K562 (cell line): ENCODE data around the gene SIGLEC5. TPM values are rescaled to one million over a fixed set of nuclear protein-coding genes. Genes with fewer than 3 reads are reported as not detected.

Source experiments
- ATAC-seq: fragments of 200-7000 bp; cut with Tn5 transposase; 3 replicates; pipeline ENCODE4 v1.9.1; 2020; ENCODE audit warnings: moderate library complexity
- BruUV-seq: library from RNA; stranded (reverse); fragments of 400-500 nt; replicated peaks from 2 replicates; lab custom pipeline; 2021; lab: Mats Ljungman, UMichigan
- CTCF ChIA-PET: fragments of 300-600 bp; formaldehyde crosslinking; extraction: SDS; loops from one replicate; lab custom pipeline; 2021; ENCODE audit warnings: low intra/inter-chr PET ratio; lab: Yijun Ruan, JAX
- POLR2A ChIA-PET: fragments of 300-600, 350-650 bp; sonication (Branson Sonifier 250); formaldehyde crosslinking; extraction: SDS; loops from one replicate; lab custom pipeline; 2021; ENCODE audit warnings: antibody characterized with exemption, inconsistent platforms; lab: Yijun Ruan, JAX
- DNase-seq, 4 experiments: peaks; one replicate each; pipeline versions ENCODE4 v3.0.0 to v3.0.0-alpha.2; 2011 to 2018; ENCODE audit warnings: low spot score in 3 of 4, mixed read lengths in 3 of 4; ENCODE audit errors: extremely low read depth in 1 of 4
- FAIRE-seq: peaks from 2 replicates; lab custom pipeline; 2011; peaks lifted over from hg19 to GRCh38; lab: Jason Lieb, UNC
- H2AFZ ChIP-seq: 2 replicates; pipeline ENCODE4 v1.6.0; 2011; ENCODE audit warnings: low read depth, low read length, control low read depth, inconsistent platforms
- H3K27ac ChIP-seq: fragments of 200-600 bp; 3 replicates; pipeline ENCODE4 v1.8.0; 2011; ENCODE audit warnings: low read depth, mild to moderate bottlenecking, control low read depth, inconsistent platforms, low read length, moderate library complexity, mixed read lengths; ENCODE audit errors: extremely low read depth
- H3K27me3 ChIP-seq, 2 experiments: fragments of 300-600 bp in 1 of 2; 2 replicates in 1 of 2; 3 replicates in 1 of 2; pipeline versions ENCODE4 v1.6.0 to v1.8.0; 2011; ENCODE audit warnings: inconsistent platforms in 2 of 2, low read length in 2 of 2, mild to moderate bottlenecking in 1 of 2, mixed read lengths in 1 of 2, moderate library complexity in 1 of 2; ENCODE audit not compliant: control insufficient read depth in 2 of 2, insufficient read depth in 2 of 2
- H3K36me3 ChIP-seq: fragments of 300-600 bp; 3 replicates; pipeline ENCODE4 v1.8.0; 2011; ENCODE audit warnings: mild to moderate bottlenecking, low read length, inconsistent platforms; ENCODE audit not compliant: control insufficient read depth, insufficient read depth
- H3K4me1 ChIP-seq, 2 experiments: fragments of 200-600 bp in 1 of 2; replicated peaks in 1 of 2; 2 replicates in 1 of 2; 3 replicates in 1 of 2; pipeline versions ENCODE4 v1.5.1 to v1.8.0; 2011; ENCODE audit warnings: inconsistent platforms in 2 of 2, low read length in 2 of 2, mild to moderate bottlenecking in 1 of 2, mixed read lengths in 1 of 2, moderate library complexity in 1 of 2; ENCODE audit not compliant: control insufficient read depth in 2 of 2, insufficient read depth in 2 of 2
- H3K4me2 ChIP-seq: 2 replicates; pipeline ENCODE4 v1.6.1; 2011; ENCODE audit warnings: low read length, control low read depth, inconsistent platforms, mixed read lengths; ENCODE audit not compliant: insufficient read depth
- H3K4me3 ChIP-seq: fragments of 200-600 bp; sonication (generic), shearing (Covaris generic); 2 replicates; pipeline ENCODE4 v1.5.1; 2016; ENCODE audit warnings: control low read depth, inconsistent platforms
- H3K79me2 ChIP-seq: fragments of 200-600 bp; 3 replicates; pipeline ENCODE4 v1.8.0; 2011; ENCODE audit warnings: low read length, inconsistent platforms; ENCODE audit not compliant: control insufficient read depth, insufficient read depth
- H3K9ac ChIP-seq, 2 experiments: 2 replicates each; pipeline versions ENCODE4 v1.6.0 to v1.6.1; 2011; ENCODE audit warnings: low read depth in 2 of 2, low read length in 2 of 2, control low read depth in 1 of 2, inconsistent platforms in 1 of 2, mild to moderate bottlenecking in 1 of 2, mixed read lengths in 1 of 2; ENCODE audit not compliant: insufficient read depth in 1 of 2
- H3K9me1 ChIP-seq: one replicate; pipeline ENCODE4 v1.6.0; 2011; ENCODE audit warnings: inconsistent platforms, mild to moderate bottlenecking, low read length, moderate library complexity; ENCODE audit not compliant: control insufficient read depth, insufficient read depth
- H3K9me3 ChIP-seq: replicated peaks from 2 replicates; pipeline ENCODE4 v1.5.1; 2011; ENCODE audit warnings: low read depth, low read length, inconsistent platforms; ENCODE audit not compliant: control insufficient read depth, insufficient read depth
- H4K20me1 ChIP-seq: replicated peaks from 2 replicates; pipeline ENCODE4 v1.6.1; 2011; ENCODE audit warnings: low read length, inconsistent platforms, mixed read lengths; ENCODE audit not compliant: control insufficient read depth, insufficient read depth
- ARID2 ChIP-seq: fragments of 450-650 bp; IDR thresholded peaks from 2 replicates; pipeline ENCODE4 v1.6.1; 2017; ENCODE audit warnings: antibody characterized with exemption, mild to moderate bottlenecking
- BMI1 ChIP-seq: fragments of 150-350 bp; IDR thresholded peaks from 2 replicates; pipeline ENCODE4 v1.6.1; 2014; ENCODE audit warnings: low read length
- CHD4 ChIP-seq: fragments of 200-600 bp; sonication (generic); IDR thresholded peaks from 3 replicates; pipeline ENCODE4 v1.6.1; 2012; ENCODE audit warnings: low read depth, mild to moderate bottlenecking, mixed read lengths, low read length, inconsistent platforms; ENCODE audit not compliant: insufficient read depth, insufficient replicate concordance, poor library complexity, severe bottlenecking
- EP400 ChIP-seq: fragments of 450-650 bp; IDR thresholded peaks from 2 replicates; pipeline ENCODE4 v1.6.1; 2017; ENCODE audit warnings: antibody characterized with exemption, mild to moderate bottlenecking, moderate library complexity
- KAT2B ChIP-seq: IDR thresholded peaks from one replicate; pipeline ENCODE4 v1.6.1; 2012; ENCODE audit warnings: low read depth, mild to moderate bottlenecking, control low read depth, inconsistent platforms, low read length, moderate library complexity
- MTA3 ChIP-seq: fragments of 450-650 bp; formaldehyde crosslinking; IDR thresholded peaks from 2 replicates; pipeline ENCODE4 v1.6.1; 2017; ENCODE audit warnings: mild to moderate bottlenecking, borderline replicate concordance
- MYBL2 ChIP-seq, 2 experiments: fragments of 450-650 bp in 1 of 2; sonication (generic) in 1 of 2; formaldehyde crosslinking in 1 of 2; IDR thresholded peaks; 2 replicates each; pipeline versions ENCODE4 v1.6.1 to v1.8.1; 2017 to 2022; ENCODE audit warnings: borderline replicate concordance in 1 of 2, inconsistent platforms in 1 of 2, low read depth in 1 of 2, mild to moderate bottlenecking in 1 of 2, missing genetic modification reagents in 1 of 2, moderate library complexity in 1 of 2
- PYGO2 ChIP-seq: fragments of 450-650 bp; IDR thresholded peaks from 2 replicates; pipeline ENCODE4 v1.6.1; 2016; ENCODE audit warnings: mild to moderate bottlenecking, missing genetic modification characterization, moderate library complexity, missing compliant biosample characterization
- SMAD3 ChIP-seq: fragments of 450-650 bp; formaldehyde crosslinking; conservative IDR thresholded peaks from 2 replicates; pipeline ENCODE4 v1.4.0; 2020; ENCODE audit warnings: mild to moderate bottlenecking
- ZBTB7A ChIP-seq: IDR thresholded peaks from 2 replicates; pipeline ENCODE4 v1.6.1; 2011; ENCODE audit warnings: low read depth, mild to moderate bottlenecking, low read length, moderate library complexity, borderline replicate concordance; ENCODE audit not compliant: control insufficient read depth
- ZNF282 ChIP-seq: sonication (generic); formaldehyde crosslinking; IDR thresholded peaks from 2 replicates; pipeline ENCODE4 v1.8.1; 2023; ENCODE audit warnings: missing genetic modification reagents
- WGBS: fragments of 100-300 bp; shearing (Covaris generic); methylation state at CpG from one replicate; pipeline ENCODE4 v1.1.6; 2016; ENCODE audit warnings: low coverage, mixed read lengths; ENCODE audit not compliant: insufficient coverage; ENCODE audit errors: missing lambda C conversion rate; 5-methylcytosine and 5-hydroxymethylcytosine counted together
- in situ Hi-C: fragments of 300-500 bp; cut with MboI; formaldehyde crosslinking; loops from 4 replicates; pipeline ENCODE4 v1.15.0; 2018; ENCODE audit warnings: inconsistent platforms, mixed read lengths
- intact Hi-C: fragments of 100-400 bp; cut with micrococcal nuclease; formaldehyde crosslinking; loops from 2 replicates; pipeline ENCODE4 v1.14.2; 2022
- polyA plus RNA-seq, 8 experiments: library from polyadenylated mRNA; depleted of rRNA in 4 of 8; stranded (reverse) in 5 of 8; unstranded in 3 of 8; fragments of >200 nt; fragmentation: Nextera tagmentation in 2 of 8; fragmentation: Illumina TruSeq in 1 of 8; extraction: Ambion mirVana in 2 of 8; extraction: Trizol in 1 of 8; gene quantifications; 2 replicates each; pipeline versions ENCODE4 v1.2.1 to v1.2.3, GENCODE V29; 2011 to 2014; ENCODE audit warnings: inconsistent platforms in 1 of 8, missing spikeins in 1 of 8
- total RNA-seq, 7 experiments: library from RNA; depleted of rRNA in 6 of 7; stranded (reverse); fragments of >200 nt in 6 of 7; fragmentation: Illumina TruSeq in 2 of 7; extraction: Trizol in 2 of 7; gene quantifications; 2 replicates each; pipeline versions ENCODE4 v1.2.1 to v1.2.3, GENCODE V29; 2011 to 2021; ENCODE audit warnings: low replicate concordance in 1 of 7
- TF ChIP-seq, protein P1 (sequence below), 2 experiments: fragments of 450-650 bp; formaldehyde crosslinking in 1 of 2; IDR thresholded peaks; 2 replicates each; pipeline versions ENCODE4 v1.4.0 to v1.6.1; 2014 to 2020; ENCODE audit warnings: mild to moderate bottlenecking in 2 of 2, borderline replicate concordance in 1 of 2, low read depth in 1 of 2
- TF ChIP-seq, protein P2 (sequence below): fragments of 250-450 bp; sonication (Bioruptor Pico); IDR thresholded peaks from 2 replicates; pipeline ENCODE4 v1.6.1; 2021; ENCODE audit warnings: mild to moderate bottlenecking

Gene SIGLEC5
- total and polyA plus RNA-seq, 9 of the 15 experiments (the other 6 are each of a cell fraction or from before 2014, with no cell fraction given): 0.14 TPM; not detected in 8

DNA sequence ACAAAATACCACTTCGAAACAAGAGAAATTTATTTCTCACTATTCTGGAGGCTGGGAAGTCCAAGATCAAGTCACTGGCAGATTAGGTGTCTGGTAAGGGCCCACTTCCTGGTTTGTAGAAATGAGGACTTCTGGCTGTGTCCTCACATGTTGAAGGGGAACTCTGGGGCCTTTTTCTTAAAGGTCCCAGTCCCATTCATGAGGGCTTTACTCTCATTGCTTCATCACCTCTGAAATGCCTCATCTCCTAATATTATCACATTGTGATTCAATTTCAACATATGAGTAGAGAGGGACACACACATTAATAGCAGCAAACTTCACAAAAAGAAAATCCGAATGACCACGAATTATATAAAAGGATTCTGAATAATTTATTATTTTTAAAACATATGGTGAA, 38.0 kb upstream of the SIGLEC5 start:
- no peaks in the 10 kb centered on the region for H3K9me1 ChIP-seq
- no peak overlapping the region for H3K9ac ChIP-seq
- H3K4me2 ChIP-seq: no peak overlapping the region
- in situ Hi-C loops (loop anchor here (25.0 kb wide), 1 partner anchor 506 kb away; no protein-coding TSS in a partner anchor), intact Hi-C loops (no loop called here)
- no peak overlapping the region for H3K27ac ChIP-seq
- H3K4me3 ChIP-seq: no peak overlapping the region
- H3K36me3 ChIP-seq: no peaks in the 10 kb centered on the region
- BruUV-seq: no TSS peak
- 66% methylated on average over 3 of the region's 3 CpGs for WGBS
- TF ChIP-seq MYBL2 (IDR thresholded peaks at IDR 0.05; ENCODE audit: low read depth) (no peak), MYBL2 (CRISPR knock-in tag; IDR thresholded peaks at IDR 0.05; ENCODE audit: borderline replicate concordance) (no peak), CHD4 (no peak), ARID2 (no peak), SMAD3 (CRISPR knock-in tag) (no peak), EP400 (no peak), PYGO2 (tag) (no peak), MTA3 (no peak), ZBTB7A (no peak), BMI1 (no peak), ZNF282 (no peak), KAT2B (no peak)
- TF ChIP-seq, protein P1, sequence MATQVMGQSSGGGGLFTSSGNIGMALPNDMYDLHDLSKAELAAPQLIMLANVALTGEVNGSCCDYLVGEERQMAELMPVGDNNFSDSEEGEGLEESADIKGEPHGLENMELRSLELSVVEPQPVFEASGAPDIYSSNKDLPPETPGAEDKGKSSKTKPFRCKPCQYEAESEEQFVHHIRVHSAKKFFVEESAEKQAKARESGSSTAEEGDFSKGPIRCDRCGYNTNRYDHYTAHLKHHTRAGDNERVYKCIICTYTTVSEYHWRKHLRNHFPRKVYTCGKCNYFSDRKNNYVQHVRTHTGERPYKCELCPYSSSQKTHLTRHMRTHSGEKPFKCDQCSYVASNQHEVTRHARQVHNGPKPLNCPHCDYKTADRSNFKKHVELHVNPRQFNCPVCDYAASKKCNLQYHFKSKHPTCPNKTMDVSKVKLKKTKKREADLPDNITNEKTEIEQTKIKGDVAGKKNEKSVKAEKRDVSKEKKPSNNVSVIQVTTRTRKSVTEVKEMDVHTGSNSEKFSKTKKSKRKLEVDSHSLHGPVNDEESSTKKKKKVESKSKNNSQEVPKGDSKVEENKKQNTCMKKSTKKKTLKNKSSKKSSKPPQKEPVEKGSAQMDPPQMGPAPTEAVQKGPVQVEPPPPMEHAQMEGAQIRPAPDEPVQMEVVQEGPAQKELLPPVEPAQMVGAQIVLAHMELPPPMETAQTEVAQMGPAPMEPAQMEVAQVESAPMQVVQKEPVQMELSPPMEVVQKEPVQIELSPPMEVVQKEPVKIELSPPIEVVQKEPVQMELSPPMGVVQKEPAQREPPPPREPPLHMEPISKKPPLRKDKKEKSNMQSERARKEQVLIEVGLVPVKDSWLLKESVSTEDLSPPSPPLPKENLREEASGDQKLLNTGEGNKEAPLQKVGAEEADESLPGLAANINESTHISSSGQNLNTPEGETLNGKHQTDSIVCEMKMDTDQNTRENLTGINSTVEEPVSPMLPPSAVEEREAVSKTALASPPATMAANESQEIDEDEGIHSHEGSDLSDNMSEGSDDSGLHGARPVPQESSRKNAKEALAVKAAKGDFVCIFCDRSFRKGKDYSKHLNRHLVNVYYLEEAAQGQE (IDR thresholded peaks at IDR 0.05; ENCODE audit: borderline replicate concordance): no peak
- TF ChIP-seq, protein P1 (CRISPR knock-in tag; IDR thresholded peaks at IDR 0.05; ENCODE audit: low read depth): no peak
- TF ChIP-seq, protein P2, sequence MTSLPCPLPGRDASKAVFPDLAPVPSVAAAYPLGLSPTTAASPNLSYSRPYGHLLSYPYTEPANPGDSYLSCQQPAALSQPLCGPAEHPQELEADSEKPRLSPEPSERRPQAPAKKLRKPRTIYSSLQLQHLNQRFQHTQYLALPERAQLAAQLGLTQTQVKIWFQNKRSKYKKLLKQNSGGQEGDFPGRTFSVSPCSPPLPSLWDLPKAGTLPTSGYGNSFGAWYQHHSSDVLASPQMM (CRISPR knock-in tag): no peak
- ChIA-PET CTCF (no interaction called here), POLR2A (no interaction called here)
- no peaks in the 10 kb centered on the region for H4K20me1 ChIP-seq
- H3K27me3 ChIP-seq: no peaks in the 10 kb centered on the region
- FAIRE-seq: no peak
- 0 out of 2 replicates have a peak overlapping the region, but pooled peaks have one; percentile 21 for H2AFZ ChIP-seq
- no peaks in the 10 kb centered on the region for H3K79me2 ChIP-seq
- ATAC-seq: no peak
- H3K4me1 ChIP-seq: no peaks in the 10 kb centered on the region
- DNase-seq: no peak
- H3K9me3 ChIP-seq: no peaks in the 10 kb centered on the region
